GM18909 (cell line): ENCODE measurements around the gene ZNF77.
A peak's percentile ranks its signal among the peaks of the same experiment; 100 is the strongest.
"Not testable (repeated sequence)": the region's sequence is repeated elsewhere in the genome, so short reads cannot be mapped to it uniquely, and the experiment has no call there.

Source experiments
- ATAC-seq: cut with Tn5 transposase; IDR thresholded peaks from one replicate; pipeline ENCODE4 v1.9.1; 2021; ENCODE audit warnings: mild to moderate bottlenecking; ENCODE audit not compliant: unreplicated experiment, poor library complexity

Gene ZNF77

GRCh38 chr19:2973229-2973628, 28.5 kb upstream of the ZNF77 start:
- ATAC-seq, result no peak

GRCh38 chr19:2970201-2970835, 25.5 kb upstream of the ZNF77 start:
- ATAC-seq, result no peak

GRCh38 chr19:2969104-2969504, 24.3 kb upstream of the ZNF77 start:
- ATAC-seq, result no peak

- ATAC-seq, result no peak
These were observed 23.2 kb upstream of the ZNF77 start for GRCh38 chr19:2967972-2968371.

GRCh38 chr19:2964874-2965273, 20.1 kb upstream of the ZNF77 start:
- no peak for ATAC-seq

- ATAC-seq, result not testable (repeated sequence)
These were observed 18.9 kb upstream of the ZNF77 start for GRCh38 chr19:2963631-2964030.

- no peak for ATAC-seq
These were observed 18.4 kb upstream of the ZNF77 start for GRCh38 chr19:2963122-2963521.

- ATAC-seq, result no peak
These were observed 17.4 kb upstream of the ZNF77 start for GRCh38 chr19:2962018-2962670.

- ATAC-seq, result no peak
These were observed 15.3 kb upstream of the ZNF77 start for GRCh38 chr19:2960120-2960519.

- ATAC-seq, result no peak
These were observed 12.4 kb upstream of the ZNF77 start for GRCh38 chr19:2957160-2957559.

- no peak for ATAC-seq
These were observed 8.2 kb upstream of the ZNF77 start for GRCh38 chr19:2952953-2953481.

- peak; percentile 93 for ATAC-seq
These were observed 5.7 kb upstream of the ZNF77 start for GRCh38 chr19:2950286-2951124.

GRCh38 chr19:2949939-2950285, 5.1 kb upstream of the ZNF77 start:
- peak; percentile 9 for ATAC-seq

- no peak for ATAC-seq
These were observed 909 bp upstream of the ZNF77 start for GRCh38 chr19:2945575-2946184.

GRCh38 chr19:2944403-2944774, 382 bp downstream of the ZNF77 start:
- no peak for ATAC-seq

GRCh38 chr19:2942928-2943640, 1.7 kb downstream of the ZNF77 start:
- no peak for ATAC-seq

GRCh38 chr19:2935863-2936262, 8.9 kb downstream of the ZNF77 start:
- not testable (repeated sequence) for ATAC-seq

GRCh38 chr19:2933490-2933910, 11.3 kb downstream of the ZNF77 start:
- ATAC-seq, result no peak

GRCh38 chr19:2927032-2927430, 17.7 kb downstream of the ZNF77 start:
- no peak for ATAC-seq

GRCh38 chr19:2926341-2927031, 18.3 kb downstream of the ZNF77 start:
- no peak for ATAC-seq
